ENCODE results near the gene ZNF134.

ZNF134 gene

DNA sequence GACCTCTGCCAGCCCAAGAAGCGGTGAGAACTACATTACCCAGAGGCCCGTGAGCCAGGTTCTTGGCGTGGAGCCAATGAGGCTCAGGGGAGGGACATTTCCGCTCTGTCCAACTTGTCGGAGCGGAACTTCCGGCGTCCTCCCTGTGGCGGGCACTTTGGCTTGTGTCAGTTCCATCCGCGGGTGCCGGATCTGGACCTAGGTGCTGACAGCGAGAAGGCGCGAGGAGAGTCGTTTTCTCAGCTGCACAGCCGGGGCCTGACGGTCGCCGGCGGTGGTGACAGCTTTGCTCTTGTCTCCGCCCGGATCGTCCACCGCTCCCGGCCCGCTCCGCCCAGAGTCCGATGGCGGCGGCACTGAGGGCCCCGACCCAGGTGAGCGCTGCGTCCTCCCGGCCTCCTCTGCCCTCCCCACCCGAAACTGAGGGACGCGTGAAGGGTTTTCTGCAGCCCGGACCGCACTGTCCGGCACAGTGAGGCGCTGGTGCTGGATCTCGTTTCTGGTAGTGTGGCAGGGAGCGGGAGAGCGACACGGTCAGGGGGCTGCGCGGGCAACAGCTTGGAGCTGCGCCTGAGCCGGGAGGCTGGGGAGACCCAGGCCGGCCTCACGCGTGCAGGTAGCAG, 14.2 kb upstream of the ZNF134 start, which contains the start of gene ZNF530:
ZNF530 (plus strand) TSS at position 125 of the 623 bp plus-strand sequence. CDS start 4,461 bp downstream, outside the sequence.
- H3K9me3 ChIP-seq (replicated peaks; ENCODE audit: low read length) = no peaks in the 10 kb centered on the region
- H3K4me3 ChIP-seq (ENCODE audit: low read length) = peak within 1 kb of the TSS; percentile 94
- H3K36me3 ChIP-seq (ENCODE audit: insufficient read depth, low read length) = peaks cover 11% of the 10 kb centered on the region
- peaks cover 8% of the 10 kb centered on the region for H3K4me1 ChIP-seq (ENCODE audit: control insufficient read depth, insufficient read depth, low read length)
- peak within 1 kb of the TSS; percentile 84 for H3K9ac ChIP-seq (ENCODE audit: low read depth, low read length)
- no peaks in the 10 kb centered on the region for H3K27me3 ChIP-seq (ENCODE audit: control insufficient read depth, insufficient read depth, low read length)
- peak within 1 kb of the TSS; percentile 97 for H3K4me2 ChIP-seq (ENCODE audit: low read length)

DNA sequence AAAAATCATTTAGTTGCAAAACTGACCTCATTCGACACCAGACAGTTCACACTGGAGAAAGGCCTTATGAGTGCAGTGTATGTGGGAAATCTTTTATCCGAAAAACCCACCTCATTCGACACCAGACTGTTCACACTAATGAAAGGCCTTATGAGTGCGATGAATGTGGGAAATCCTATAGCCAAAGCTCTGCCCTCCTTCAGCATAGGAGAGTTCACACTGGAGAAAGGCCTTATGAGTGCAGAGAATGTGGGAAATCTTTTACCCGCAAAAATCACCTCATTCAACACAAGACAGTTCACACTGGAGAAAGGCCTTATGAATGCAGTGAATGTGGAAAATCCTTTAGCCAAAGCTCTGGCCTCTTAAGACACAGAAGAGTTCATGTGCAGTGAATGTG, 7.1 kb upstream of the ZNF134 start:
- H3K4me3 ChIP-seq (ENCODE audit: low read length) = no peak overlapping the region
- H3K36me3 ChIP-seq (ENCODE audit: insufficient read depth, low read length) = peaks cover 37% of the 10 kb centered on the region
- no peaks in the 10 kb centered on the region for H3K4me1 ChIP-seq (ENCODE audit: control insufficient read depth, insufficient read depth, low read length)
- no peaks in the 10 kb centered on the region for H3K9me3 ChIP-seq (replicated peaks; ENCODE audit: low read length)
- H3K27me3 ChIP-seq (ENCODE audit: control insufficient read depth, insufficient read depth, low read length) = no peaks in the 10 kb centered on the region
- H3K9ac ChIP-seq (ENCODE audit: low read depth, low read length) = no peak overlapping the region
- no peak overlapping the region for H3K4me2 ChIP-seq (ENCODE audit: low read length)

DNA sequence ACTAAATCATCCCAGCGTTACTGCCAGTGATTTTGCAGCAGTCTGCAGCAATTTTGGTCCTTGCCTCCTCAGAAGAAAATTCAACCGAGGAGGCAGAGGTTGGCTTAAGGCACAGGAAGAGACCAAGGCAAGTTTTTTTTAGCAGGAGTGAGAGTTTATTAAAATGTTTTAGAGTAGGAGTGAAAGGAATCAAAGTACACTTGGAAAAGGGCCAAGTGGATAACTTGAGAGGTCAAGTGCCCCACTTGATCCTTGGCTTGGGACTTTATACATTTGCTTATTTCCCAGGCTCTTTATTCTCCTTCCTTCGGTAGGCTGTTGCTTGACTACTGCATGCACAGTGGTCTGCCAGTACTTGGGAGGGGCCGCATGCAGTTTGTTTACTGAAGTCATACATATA, 2.9 kb upstream of the ZNF134 start:
- Histone ChIP-seq H3K36me3 (ENCODE audit: insufficient read depth, low read length) (peaks cover 19% of the 10 kb centered on the region), H3K9me3 (replicated peaks; ENCODE audit: low read length) (peaks cover 13% of the 10 kb centered on the region), H3K27me3 (ENCODE audit: control insufficient read depth, insufficient read depth, low read length) (no peaks in the 10 kb centered on the region), H3K4me1 (ENCODE audit: control insufficient read depth, insufficient read depth, low read length) (no peaks in the 10 kb centered on the region), H3K4me2 (ENCODE audit: low read length) (no peak overlapping the region), H3K4me3 (ENCODE audit: low read length) (no peak overlapping the region), H3K9ac (ENCODE audit: low read depth, low read length) (no peak overlapping the region)

DNA sequence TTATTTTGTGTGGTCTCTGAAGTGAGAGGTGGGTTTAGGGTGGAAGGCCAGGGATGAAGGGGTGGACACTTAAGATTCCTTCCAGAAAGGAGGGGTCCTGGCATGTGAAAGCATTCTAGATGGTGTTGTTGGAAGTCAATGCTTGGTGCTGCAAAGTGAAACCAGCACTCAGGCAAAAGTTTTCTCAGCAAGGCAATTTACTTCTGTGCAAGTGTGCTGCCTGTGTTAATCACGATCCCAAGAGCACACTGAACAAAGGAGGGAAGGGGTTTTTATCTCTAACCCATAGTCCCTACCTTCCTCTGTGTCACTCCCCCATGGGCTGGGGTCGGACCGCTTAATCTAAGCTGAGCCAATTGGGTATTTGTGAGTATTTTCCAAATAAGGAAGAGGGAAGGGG, 1.3 kb downstream of the ZNF134 start:
- H3K4me3 ChIP-seq (ENCODE audit: low read length) = peak overlapping the region; percentile 88

DNA sequence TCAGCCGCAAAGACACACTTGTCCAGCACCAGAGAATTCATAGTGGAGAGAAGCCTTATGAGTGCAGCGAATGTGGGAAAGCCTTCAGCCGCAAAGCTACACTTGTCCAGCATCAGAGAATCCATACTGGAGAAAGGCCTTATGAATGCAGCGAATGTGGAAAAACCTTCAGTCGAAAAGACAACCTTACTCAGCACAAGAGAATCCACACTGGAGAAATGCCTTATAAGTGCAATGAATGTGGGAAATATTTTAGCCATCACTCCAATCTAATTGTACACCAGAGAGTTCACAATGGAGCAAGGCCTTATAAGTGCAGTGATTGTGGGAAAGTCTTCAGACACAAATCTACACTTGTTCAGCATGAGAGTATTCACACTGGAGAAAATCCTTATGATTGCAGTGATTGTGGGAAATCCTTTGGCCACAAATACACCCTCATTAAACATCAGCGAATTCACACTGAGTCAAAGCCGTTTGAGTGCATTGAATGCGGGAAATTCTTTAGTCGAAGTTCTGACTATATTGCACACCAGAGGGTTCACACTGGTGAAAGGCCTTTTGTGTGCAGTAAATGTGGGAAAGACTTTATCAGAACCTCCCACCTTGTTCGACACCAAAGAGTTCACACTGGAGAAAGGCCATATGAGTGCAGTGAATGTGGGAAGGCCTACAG, 6.8 kb downstream of the ZNF134 start:
- H3K4me2 ChIP-seq (ENCODE audit: low read length) = no peak overlapping the region
- no peak overlapping the region for H3K4me3 ChIP-seq (ENCODE audit: low read length)
- H3K27me3 ChIP-seq (ENCODE audit: control insufficient read depth, insufficient read depth, low read length) = no peaks in the 10 kb centered on the region
- no peak overlapping the region for H3K9ac ChIP-seq (ENCODE audit: low read depth, low read length)
- peaks cover 70% of the 10 kb centered on the region for H3K9me3 ChIP-seq (replicated peaks; ENCODE audit: low read length)
- no peaks in the 10 kb centered on the region for H3K4me1 ChIP-seq (ENCODE audit: control insufficient read depth, insufficient read depth, low read length)
- H3K36me3 ChIP-seq (ENCODE audit: insufficient read depth, low read length) = peaks cover 89% of the 10 kb centered on the region

More for the DNA sequence above, 1.3 kb downstream of the ZNF134 start:
- Histone ChIP-seq H3K36me3 (ENCODE audit: insufficient read depth, low read length) (peaks cover 47% of the 10 kb centered on the region), H3K4me2 (ENCODE audit: low read length) (peak overlapping the region; percentile 75), H3K27me3 (ENCODE audit: control insufficient read depth, insufficient read depth, low read length) (no peaks in the 10 kb centered on the region), H3K4me1 (ENCODE audit: control insufficient read depth, insufficient read depth, low read length) (no peaks in the 10 kb centered on the region), H3K9me3 (replicated peaks; ENCODE audit: low read length) (peaks cover 45% of the 10 kb centered on the region), H3K9ac (ENCODE audit: low read depth, low read length) (no peak overlapping the region)

DNA sequence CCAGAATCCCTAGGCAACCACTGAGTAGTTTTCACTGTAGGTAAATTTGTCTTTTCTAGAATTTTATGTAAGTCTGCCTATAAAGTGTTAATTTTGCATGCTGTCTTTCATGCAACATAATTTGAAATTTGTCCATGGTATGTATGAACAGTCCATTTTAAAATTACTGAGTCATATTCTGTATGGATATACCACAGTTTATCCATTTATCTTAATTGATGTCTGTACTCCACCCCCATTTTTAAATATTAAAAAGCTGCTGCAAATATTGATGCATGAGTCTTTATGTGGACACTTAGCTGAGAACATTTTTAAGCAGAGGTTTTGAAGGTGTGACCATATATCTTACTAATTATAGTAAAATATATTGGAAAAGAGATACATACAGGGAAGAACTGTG, 9.0 kb downstream of the ZNF134 start:
- H3K9ac ChIP-seq (ENCODE audit: low read depth, low read length) = no peak overlapping the region
- peaks cover 56% of the 10 kb centered on the region for H3K9me3 ChIP-seq (replicated peaks; ENCODE audit: low read length)
- H3K36me3 ChIP-seq (ENCODE audit: insufficient read depth, low read length) = peaks cover 66% of the 10 kb centered on the region
- H3K4me1 ChIP-seq (ENCODE audit: control insufficient read depth, insufficient read depth, low read length) = no peaks in the 10 kb centered on the region
- H3K4me2 ChIP-seq (ENCODE audit: low read length) = no peak overlapping the region
- H3K27me3 ChIP-seq (ENCODE audit: control insufficient read depth, insufficient read depth, low read length) = no peaks in the 10 kb centered on the region
- no peak overlapping the region for H3K4me3 ChIP-seq (ENCODE audit: low read length)

DNA sequence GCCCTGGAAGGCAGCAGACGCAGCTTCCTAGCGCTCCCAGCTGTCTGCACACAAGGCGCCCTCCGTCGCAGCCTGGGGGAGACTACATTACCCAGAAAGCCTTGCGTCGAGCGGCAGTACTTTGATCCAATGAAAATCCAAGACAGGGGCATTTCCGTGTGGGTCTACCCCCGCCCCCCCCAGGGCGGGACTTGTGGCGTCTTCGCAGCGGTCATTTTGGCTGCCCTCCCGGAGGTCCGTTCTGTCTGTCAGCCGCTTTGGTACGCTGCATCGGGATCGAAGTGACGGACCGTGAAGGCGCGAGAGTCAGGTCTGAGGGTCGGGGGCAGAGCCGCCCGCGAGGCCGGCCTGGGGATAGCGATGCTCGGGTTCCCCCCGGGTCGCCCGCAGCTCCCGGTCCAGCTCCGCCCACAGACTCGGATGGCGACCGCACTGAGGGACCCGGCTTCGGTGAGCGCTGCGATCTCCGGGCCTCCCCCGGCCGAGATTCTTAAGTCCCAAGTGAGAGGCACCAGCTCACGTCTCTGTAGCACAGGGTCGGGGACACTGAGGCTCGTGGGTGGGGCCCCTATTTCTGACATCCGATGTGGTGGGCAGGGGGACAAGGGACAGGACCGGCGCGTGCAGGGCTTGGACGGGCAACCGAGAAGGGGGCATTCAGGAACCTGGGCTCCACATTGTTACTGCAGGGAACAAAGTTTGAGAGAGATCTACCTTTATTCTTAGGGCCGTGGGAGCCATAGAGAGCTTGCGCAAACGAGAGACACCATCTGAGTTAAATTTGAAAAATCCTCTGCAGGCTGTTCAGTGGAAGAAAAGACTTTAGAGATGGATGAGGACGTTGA, 19.2 kb downstream of the ZNF134 start, which contains the start of gene ZNF211:
ZNF211 (plus strand) TSS at position 182 of the 845 bp plus-strand sequence; CDS start at position 361, 179 bp downstream.
- Histone ChIP-seq H3K9me3 (replicated peaks; ENCODE audit: low read length) (peaks cover 9% of the 10 kb centered on the region), H3K9ac (ENCODE audit: low read depth, low read length) (peak within 1 kb of the TSS; percentile 91), H3K36me3 (ENCODE audit: insufficient read depth, low read length) (peaks cover 30% of the 10 kb centered on the region), H3K4me2 (ENCODE audit: low read length) (peak within 1 kb of the TSS; percentile 98), H3K4me3 (ENCODE audit: low read length) (peak within 1 kb of the TSS; percentile 85), H3K27me3 (ENCODE audit: control insufficient read depth, insufficient read depth, low read length) (no peaks in the 10 kb centered on the region), H3K4me1 (ENCODE audit: control insufficient read depth, insufficient read depth, low read length) (peaks cover 5% of the 10 kb centered on the region)

DNA sequence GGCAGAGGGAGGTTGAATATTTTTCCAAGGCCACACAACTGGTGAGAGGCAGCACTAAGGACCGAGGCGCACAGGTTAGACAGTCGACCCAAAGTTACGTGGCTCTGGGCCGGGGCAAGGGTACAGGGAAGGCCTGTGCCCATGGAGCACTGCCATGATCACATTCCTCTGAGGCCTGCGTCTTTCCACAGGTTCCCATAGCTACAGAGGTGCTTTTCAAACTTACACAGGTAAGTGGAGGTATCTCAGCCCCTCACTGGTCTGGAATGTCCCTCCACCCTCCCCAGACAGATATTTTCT, 19.7 kb downstream of the ZNF134 start:
- peaks cover 9% of the 10 kb centered on the region for H3K9me3 ChIP-seq (replicated peaks; ENCODE audit: low read length)
- H3K9ac ChIP-seq (ENCODE audit: low read depth, low read length) = peak overlapping the region; percentile 91
- H3K4me1 ChIP-seq (ENCODE audit: control insufficient read depth, insufficient read depth, low read length) = peaks cover 5% of the 10 kb centered on the region
- peak overlapping the region; percentile 98 for H3K4me2 ChIP-seq (ENCODE audit: low read length)
- H3K36me3 ChIP-seq (ENCODE audit: insufficient read depth, low read length) = peaks cover 33% of the 10 kb centered on the region
- peak overlapping the region; percentile 85 for H3K4me3 ChIP-seq (ENCODE audit: low read length)
- no peaks in the 10 kb centered on the region for H3K27me3 ChIP-seq (ENCODE audit: control insufficient read depth, insufficient read depth, low read length)

DNA sequence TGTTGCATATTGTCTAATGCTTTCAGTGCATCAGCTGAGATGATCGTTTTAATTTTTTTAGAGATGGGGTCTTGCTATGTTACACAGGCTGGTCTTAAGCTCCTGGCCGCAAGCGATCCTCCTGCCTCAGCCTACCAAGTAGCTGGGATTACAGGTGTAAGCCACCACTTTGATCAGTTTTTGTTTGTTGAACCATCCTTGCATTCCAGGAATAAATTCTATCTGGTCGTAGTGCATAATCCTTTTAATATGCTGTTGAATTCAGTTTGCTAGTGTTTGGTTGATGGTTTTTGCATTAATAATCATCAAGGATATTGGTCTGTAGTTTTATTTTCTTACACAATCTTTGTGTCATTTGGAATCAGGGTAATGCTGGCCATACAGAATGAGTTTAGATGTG, 23.3 kb downstream of the ZNF134 start:
- peaks cover 64% of the 10 kb centered on the region for H3K36me3 ChIP-seq (ENCODE audit: insufficient read depth, low read length)
- no peak overlapping the region for H3K4me3 ChIP-seq (ENCODE audit: low read length)
- H3K9ac ChIP-seq (ENCODE audit: low read depth, low read length) = no peak overlapping the region
- H3K4me2 ChIP-seq (ENCODE audit: low read length) = no peak overlapping the region
- no peaks in the 10 kb centered on the region for H3K27me3 ChIP-seq (ENCODE audit: control insufficient read depth, insufficient read depth, low read length)
- H3K4me1 ChIP-seq (ENCODE audit: control insufficient read depth, insufficient read depth, low read length) = peaks cover 5% of the 10 kb centered on the region
- peaks cover 26% of the 10 kb centered on the region for H3K9me3 ChIP-seq (replicated peaks; ENCODE audit: low read length)

DNA sequence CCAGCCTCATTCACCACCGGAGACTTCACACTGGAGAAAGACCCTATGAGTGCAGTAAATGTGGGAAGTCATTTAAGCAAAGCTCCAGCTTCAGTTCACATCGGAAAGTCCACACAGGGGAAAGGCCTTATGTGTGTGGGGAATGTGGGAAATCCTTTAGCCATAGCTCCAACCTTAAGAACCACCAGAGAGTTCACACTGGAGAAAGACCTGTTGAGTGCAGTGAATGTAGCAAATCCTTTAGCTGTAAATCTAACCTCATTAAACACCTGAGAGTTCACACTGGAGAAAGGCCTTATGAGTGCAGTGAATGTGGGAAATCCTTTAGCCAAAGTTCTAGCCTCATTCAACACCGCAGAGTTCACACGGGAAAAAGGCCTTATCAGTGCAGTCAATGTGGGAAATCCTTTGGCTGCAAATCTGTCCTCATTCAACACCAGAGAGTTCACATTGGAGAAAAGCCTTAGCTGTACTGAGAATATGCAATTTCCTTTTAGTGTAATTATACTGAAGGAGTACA, 27.7 kb downstream of the ZNF134 start:
- Histone ChIP-seq H3K9me3 (replicated peaks; ENCODE audit: low read length) (peaks cover 26% of the 10 kb centered on the region), H3K27me3 (ENCODE audit: control insufficient read depth, insufficient read depth, low read length) (no peaks in the 10 kb centered on the region), H3K36me3 (ENCODE audit: insufficient read depth, low read length) (peaks cover 53% of the 10 kb centered on the region), H3K4me1 (ENCODE audit: control insufficient read depth, insufficient read depth, low read length) (no peaks in the 10 kb centered on the region), H3K4me2 (ENCODE audit: low read length) (no peak overlapping the region), H3K4me3 (ENCODE audit: low read length) (no peak overlapping the region), H3K9ac (ENCODE audit: low read depth, low read length) (no peak overlapping the region)

DNA sequence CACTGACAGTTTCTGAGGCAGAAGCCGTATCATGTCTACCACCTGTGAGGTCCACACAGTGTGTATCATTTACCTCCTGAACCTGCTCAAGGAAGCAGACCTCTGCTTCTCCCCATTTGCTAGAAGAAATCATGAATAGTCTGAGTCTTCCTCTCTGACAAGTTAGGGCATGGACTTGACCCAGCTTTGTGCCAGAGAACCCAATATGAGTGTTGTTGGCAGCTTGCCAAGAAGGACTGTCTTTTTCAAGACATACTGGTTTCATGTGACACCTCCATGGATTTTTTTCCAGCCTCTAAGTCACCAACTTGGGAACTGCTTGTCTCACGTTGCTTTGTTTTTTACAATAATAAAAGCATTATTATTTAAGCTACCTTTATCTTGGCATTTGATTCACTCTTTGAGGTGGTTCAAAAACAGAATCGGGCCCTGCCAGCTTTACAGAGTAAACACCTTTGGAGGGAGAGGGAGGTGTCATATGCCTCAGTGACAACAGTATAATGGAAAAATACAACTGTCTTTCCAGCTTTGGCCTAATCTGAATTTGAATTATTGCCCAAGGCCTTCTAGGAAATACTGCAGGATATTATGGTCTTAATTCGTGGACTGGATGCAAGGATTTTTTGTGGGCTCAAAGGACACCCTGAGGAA, 28.5 kb downstream of the ZNF134 start:
- Histone ChIP-seq H3K4me2 (ENCODE audit: low read length) (no peak overlapping the region), H3K9me3 (replicated peaks; ENCODE audit: low read length) (peaks cover 18% of the 10 kb centered on the region), H3K27me3 (ENCODE audit: control insufficient read depth, insufficient read depth, low read length) (no peaks in the 10 kb centered on the region), H3K4me1 (ENCODE audit: control insufficient read depth, insufficient read depth, low read length) (no peaks in the 10 kb centered on the region), H3K36me3 (ENCODE audit: insufficient read depth, low read length) (peaks cover 47% of the 10 kb centered on the region), H3K9ac (ENCODE audit: low read depth, low read length) (no peak overlapping the region), H3K4me3 (ENCODE audit: low read length) (no peak overlapping the region)

Measured in skeletal muscle satellite cell (primary cell).